ENCODE data around the gene ZC3H12D.

ZC3H12D gene

DNA sequence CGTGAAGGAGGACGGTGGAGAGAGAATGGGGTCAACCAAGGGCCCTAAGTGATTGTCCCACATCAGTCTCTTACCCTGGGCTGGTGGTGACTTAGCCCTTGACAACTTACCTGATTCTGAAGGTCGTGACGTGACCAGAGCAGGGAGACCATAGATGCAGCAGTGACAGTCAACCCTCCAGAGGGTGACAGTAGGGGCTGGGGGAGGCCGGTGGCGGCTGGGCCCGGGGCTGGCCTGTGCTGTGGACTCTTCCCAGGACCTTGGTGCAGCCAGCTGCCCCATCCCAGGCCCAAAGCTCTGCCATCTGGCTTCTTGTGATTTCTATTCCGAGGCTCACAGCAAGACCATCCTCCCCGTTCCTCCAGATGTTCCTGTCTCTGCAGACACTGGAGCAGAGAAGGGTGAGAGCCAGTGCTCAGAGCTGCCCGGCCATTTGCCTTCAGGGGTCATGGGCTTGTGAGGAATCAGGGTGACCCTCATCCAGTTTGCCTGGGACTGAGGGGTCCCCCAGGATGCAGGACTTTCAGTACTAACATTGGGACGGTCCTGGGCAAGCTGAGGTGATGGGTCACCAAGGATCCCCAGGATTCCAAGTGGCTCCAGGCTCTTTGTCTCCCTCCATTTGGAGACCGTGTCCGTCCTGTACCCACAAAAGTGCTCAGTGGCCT lies 48.8 kb downstream of the ZC3H12D start:
- Histone ChIP-seq H3K4me2 (ENCODE audit: insufficient read depth, low read length) (no peak overlapping the region), H3K79me2 (ENCODE audit: insufficient read depth, low read length) (no peaks in the 10 kb centered on the region), H2AFZ (ENCODE audit: low read depth, low read length) (no peak overlapping the region), H3K9ac (ENCODE audit: low read depth, low read length) (no peak overlapping the region), H3K4me1 (ENCODE audit: insufficient read depth, low read length) (peaks cover 13% of the 10 kb centered on the region), H3K9me3 (ENCODE audit: insufficient read depth, low read length, severe bottlenecking) (no peaks in the 10 kb centered on the region), H3K36me3 (ENCODE audit: insufficient read depth, low read length) (no peaks in the 10 kb centered on the region), H3K4me3 (ENCODE audit: low read depth in 1 of 2, low read length in 2 of 2) (no peak overlapping the region), H3K27ac (ENCODE audit: low read length) (no peak overlapping the region), H3K27me3 (ENCODE audit: insufficient read depth, low read length, poor library complexity) (no peaks in the 10 kb centered on the region), H4K20me1 (ENCODE audit: insufficient read depth, low read length) (no peaks in the 10 kb centered on the region)
- TF ChIP-seq EZH2 (IDR thresholded peaks at IDR 0.05; ENCODE audit: borderline replicate concordance, low read depth, low read length, severe bottlenecking), result no peak
- TF ChIP-seq CTCF (IDR thresholded peaks at IDR 0.05; ENCODE audit: borderline replicate concordance, extremely low read depth, low read length, poor library complexity, severe bottlenecking), result no peak
- ATAC-seq (ENCODE audit: insufficient read depth, low read depth), result no peak
- no peak for DNase-seq

DNA sequence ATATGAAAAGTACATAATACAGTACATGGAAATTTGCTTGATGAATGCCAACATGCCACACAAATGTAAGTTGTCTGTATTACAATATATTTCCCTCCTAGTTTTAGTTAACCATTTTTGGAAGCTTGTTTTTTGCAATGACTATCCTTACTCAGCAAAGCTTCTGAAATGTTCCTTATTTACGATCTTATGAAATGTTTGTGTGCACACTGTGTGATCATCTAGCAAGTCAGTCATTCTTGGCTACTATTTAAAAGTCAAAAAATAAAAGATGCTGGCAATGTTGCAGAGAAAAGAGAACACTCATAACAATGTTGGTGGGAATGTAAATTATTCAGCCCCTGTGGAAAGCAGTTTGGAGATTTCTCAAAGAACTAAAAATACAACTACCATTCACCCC lies 50.9 kb downstream of the ZC3H12D start:
- H3K27ac ChIP-seq (ENCODE audit: low read length), result no peak overlapping the region
- DNase-seq (no peak), ATAC-seq (ENCODE audit: insufficient read depth, low read depth) (no peak)
- H3K4me1 ChIP-seq (ENCODE audit: insufficient read depth, low read length), result peaks cover 13% of the 10 kb centered on the region
- H2AFZ ChIP-seq (ENCODE audit: low read depth, low read length), result no peak overlapping the region
- H3K79me2 ChIP-seq (ENCODE audit: insufficient read depth, low read length), result no peaks in the 10 kb centered on the region
- H3K27me3 ChIP-seq (ENCODE audit: insufficient read depth, low read length, poor library complexity), result no peaks in the 10 kb centered on the region
- H3K4me3 ChIP-seq (ENCODE audit: low read depth in 1 of 2, low read length in 2 of 2), result no peak overlapping the region
- H3K9me3 ChIP-seq (ENCODE audit: insufficient read depth, low read length, severe bottlenecking), result no peaks in the 10 kb centered on the region
- H3K4me2 ChIP-seq (ENCODE audit: insufficient read depth, low read length), result no peak overlapping the region
- no peaks in the 10 kb centered on the region for H4K20me1 ChIP-seq (ENCODE audit: insufficient read depth, low read length)
- H3K9ac ChIP-seq (ENCODE audit: low read depth, low read length), result no peak overlapping the region
- TF ChIP-seq EZH2 (IDR thresholded peaks at IDR 0.05; ENCODE audit: borderline replicate concordance, low read depth, low read length, severe bottlenecking) (no peak), CTCF (IDR thresholded peaks at IDR 0.05; ENCODE audit: borderline replicate concordance, extremely low read depth, low read length, poor library complexity, severe bottlenecking) (no peak)
- H3K36me3 ChIP-seq (ENCODE audit: insufficient read depth, low read length), result no peaks in the 10 kb centered on the region

- Histone ChIP-seq H3K9ac (ENCODE audit: low read depth, low read length) (no peak overlapping the region), H3K4me3 (ENCODE audit: low read depth in 1 of 2, low read length in 2 of 2) (no peak overlapping the region), H3K9me3 (ENCODE audit: insufficient read depth, low read length, severe bottlenecking) (no peaks in the 10 kb centered on the region), H3K27me3 (ENCODE audit: insufficient read depth, low read length, poor library complexity) (no peaks in the 10 kb centered on the region), H3K4me1 (ENCODE audit: insufficient read depth, low read length) (peaks cover 13% of the 10 kb centered on the region), H3K27ac (ENCODE audit: low read length) (no peak overlapping the region), H3K36me3 (ENCODE audit: insufficient read depth, low read length) (no peaks in the 10 kb centered on the region), H3K4me2 (ENCODE audit: insufficient read depth, low read length) (no peak overlapping the region), H2AFZ (ENCODE audit: low read depth, low read length) (no peak overlapping the region), H3K79me2 (ENCODE audit: insufficient read depth, low read length) (no peaks in the 10 kb centered on the region), H4K20me1 (ENCODE audit: insufficient read depth, low read length) (no peaks in the 10 kb centered on the region)
- no peak for TF ChIP-seq CTCF (IDR thresholded peaks at IDR 0.05; ENCODE audit: borderline replicate concordance, extremely low read depth, low read length, poor library complexity, severe bottlenecking)
- TF ChIP-seq EZH2 (IDR thresholded peaks at IDR 0.05; ENCODE audit: borderline replicate concordance, low read depth, low read length, severe bottlenecking), result no peak
- DNase-seq (no peak), ATAC-seq (ENCODE audit: insufficient read depth, low read depth) (no peak)
Observed at GRCh38 chr6:149433405-149433804, 51.4 kb downstream of the ZC3H12D start.
